Uterus (tissue), 4 donors: ENCODE results near the gene UBASH3B. TPM values are rescaled to one million over a fixed set of nuclear protein-coding genes. Genes with fewer than 3 reads are reported as not detected.

Experiments
- DNase-seq, 2 donors: peaks; one replicate each; pipeline ENCODE4 v3.0.0-alpha.2; 2019 to 2020
- H3K27ac ChIP-seq, 2 donors: fragments of 200-600 bp; sonication (generic); 1 replicate in 1 of 2; 2 replicates in 1 of 2; pipeline ENCODE4 v1.5.1; 2016 to 2018
- H3K27me3 ChIP-seq, 2 donors: fragments of 200-600 bp; sonication (generic); one replicate each; pipeline ENCODE4 v1.5.1; 2018 to 2019; ENCODE audit warnings: control low read depth in 1 of 2
- H3K36me3 ChIP-seq, 2 donors: fragments of 200-600 bp; sonication (generic); one replicate each; pipeline ENCODE4 v1.5.1; 2019; ENCODE audit warnings: control low read depth in 1 of 2
- H3K4me1 ChIP-seq, 2 donors: fragments of 200-600 bp; sonication (generic); one replicate each; pipeline ENCODE4 v1.5.1; 2018 to 2019; ENCODE audit warnings: control low read depth in 1 of 2
- H3K4me3 ChIP-seq, 2 donors: fragments of 200-600 bp; sonication (generic); 1 replicate in 1 of 2; 2 replicates in 1 of 2; pipeline ENCODE4 v1.5.1; 2018 to 2019; ENCODE audit warnings: mild to moderate bottlenecking in 1 of 2
- H3K9me3 ChIP-seq, 2 donors: fragments of 200-600 bp; sonication (generic); one replicate each; pipeline ENCODE4 v1.5.1; 2019; ENCODE audit warnings: control low read depth in 1 of 2
- CTCF ChIP-seq, 4 experiments: fragments of 200-600 bp in 2 of 4; fragments of 450-650 bp in 2 of 4; sonication (generic) in 2 of 4; IDR thresholded peaks; one replicate each; pipeline ENCODE4 v1.5.1; 2016 to 2019; ENCODE audit warnings: antibody characterized with exemption in 4 of 4, mild to moderate bottlenecking in 2 of 4, moderate library complexity in 1 of 4
- POLR2A ChIP-seq, 2 donors: fragments of 450-650 bp; IDR thresholded peaks; one replicate each; pipeline ENCODE4 v1.6.1; 2016; ENCODE audit warnings: antibody characterized with exemption in 2 of 2, mild to moderate bottlenecking in 1 of 2, moderate library complexity in 1 of 2
- intact Hi-C: fragments of 100-400 bp; cut with DNase I; formaldehyde crosslinking; loops from one replicate; pipeline ENCODE4 v1.15.1; 2023; ENCODE audit warnings: low total_unique reads
- total RNA-seq, 4 donors: library from RNA; depleted of rRNA in 3 of 4; stranded (reverse); fragments of >200 nt in 3 of 4; gene quantifications; one replicate each; pipeline versions ENCODE4 v1.1.0 to v1.2.4, GENCODE V29; 2014 to 2023
- donor health status: DM: yes; HTN: yes; CAD: no.

Gene UBASH3B
- total RNA-seq, 4 donors from 2014 or later = under 0.01 to 5.8 (median 2.0) TPM

- Histone ChIP-seq H3K9me3 (no peaks in the 10 kb centered on the region), H3K36me3 (no peaks in the 10 kb centered on the region), H3K27me3 (no peaks in the 10 kb centered on the region), H3K27ac (no peak overlapping the region), H3K4me1 (no peaks in the 10 kb centered on the region), H3K4me3 (no peak overlapping the region)
- intact Hi-C loops = no loop called here
- no peak for DNase-seq
- no peak for TF ChIP-seq CTCF (IDR thresholded peaks at IDR 0.05)
- TF ChIP-seq POLR2A (IDR thresholded peaks at IDR 0.05) = no peak
These were observed 182.2 kb downstream of the UBASH3B start for GRCh38 chr11:122837528-122838346.

GRCh38 chr11:122843281-122844141 is 188.0 kb downstream of the UBASH3B start:
- no peaks in the 10 kb centered on the region for H3K4me1 ChIP-seq
- intact Hi-C loops = no loop called here
- DNase-seq = no peak
- no peak overlapping the region for H3K27ac ChIP-seq
- H3K9me3 ChIP-seq = no peaks in the 10 kb centered on the region
- H3K4me3 ChIP-seq = no peak overlapping the region
- no peaks in the 10 kb centered on the region for H3K36me3 ChIP-seq
- TF ChIP-seq CTCF (IDR thresholded peaks at IDR 0.05) (no peak), POLR2A (IDR thresholded peaks at IDR 0.05) (no peak)
- no peaks in the 10 kb centered on the region for H3K27me3 ChIP-seq

- no peaks in the 10 kb centered on the region for H3K9me3 ChIP-seq
- no peak for TF ChIP-seq CTCF (IDR thresholded peaks at IDR 0.05)
- TF ChIP-seq POLR2A (IDR thresholded peaks at IDR 0.05) = no peak
- H3K4me1 ChIP-seq = no peaks in the 10 kb centered on the region
- no peak overlapping the region for H3K27ac ChIP-seq
- H3K4me3 ChIP-seq = no peak overlapping the region
- intact Hi-C loops = no loop called here
- no peaks in the 10 kb centered on the region for H3K27me3 ChIP-seq
- H3K36me3 ChIP-seq = no peaks in the 10 kb centered on the region
- DNase-seq = no peak
These were observed 191.9 kb downstream of the UBASH3B start for GRCh38 chr11:122847466-122847865.

DNA sequence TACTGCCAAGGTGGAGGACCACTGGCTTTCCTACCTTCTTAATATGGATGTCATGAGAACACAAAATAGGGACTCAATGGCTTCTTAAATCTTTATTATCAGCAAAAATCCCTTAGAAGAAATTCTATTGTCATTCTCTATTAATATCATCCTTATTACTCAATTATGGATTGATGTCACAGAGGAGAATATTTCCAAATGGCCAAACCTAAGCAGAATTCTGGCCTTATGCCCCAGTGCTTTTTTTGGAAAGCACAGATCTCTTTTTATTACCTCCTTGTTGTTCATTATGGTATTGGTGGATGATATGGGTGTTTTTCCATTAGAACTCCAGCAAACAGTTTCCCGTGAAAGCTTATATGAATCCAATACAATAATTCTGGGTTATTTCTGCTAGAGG is 192.7 kb downstream of the UBASH3B start:
- no peak for DNase-seq
- intact Hi-C loops = no loop called here
- Histone ChIP-seq H3K9me3 (no peaks in the 10 kb centered on the region), H3K4me3 (no peak overlapping the region), H3K27me3 (no peaks in the 10 kb centered on the region), H3K27ac (no peak overlapping the region), H3K36me3 (no peaks in the 10 kb centered on the region), H3K4me1 (no peaks in the 10 kb centered on the region)
- TF ChIP-seq CTCF (IDR thresholded peaks at IDR 0.05) = no peak
- TF ChIP-seq POLR2A (IDR thresholded peaks at IDR 0.05) = no peak
